K562 (cell line): ENCODE data around the gene CREB5. TPM values are rescaled to one million over a fixed set of nuclear protein-coding genes. Genes with fewer than 3 reads are reported as not detected.

Experiments
- BMI1 ChIP-seq: fragments of 150-350 bp; IDR thresholded peaks from 2 replicates; pipeline ENCODE4 v1.6.1; 2014; ENCODE audit warnings: low read length
- DEAF1 ChIP-seq: fragments of 450-650 bp; formaldehyde crosslinking; IDR thresholded peaks from 2 replicates; pipeline ENCODE4 v1.4.0; 2020; ENCODE audit warnings: mild to moderate bottlenecking, moderate library complexity
- HIVEP1 ChIP-seq: fragments of 250-450 bp; sonication (Bioruptor Pico); IDR thresholded peaks from 2 replicates; pipeline ENCODE4 v1.4.0; 2020; ENCODE audit warnings: mild to moderate bottlenecking
- MEIS2 ChIP-seq: fragments of 450-650 bp; IDR thresholded peaks from 2 replicates; pipeline ENCODE4 v1.6.1; 2014; ENCODE audit warnings: mild to moderate bottlenecking; ENCODE audit not compliant: partially characterized antibody
- ZBED1 ChIP-seq: IDR thresholded peaks from 2 replicates; pipeline ENCODE4 v1.6.1; 2014
- ZNF407 ChIP-seq: fragments of 450-650 bp; IDR thresholded peaks from 2 replicates; pipeline ENCODE4 v1.6.1; 2016; ENCODE audit warnings: low read depth
- ZNF644 ChIP-seq: fragments of 200-800 bp; sonication (Bioruptor generic); IDR thresholded peaks from 2 replicates; pipeline ENCODE4 v1.6.1; 2016; ENCODE audit warnings: low read depth, missing genetic modification characterization, missing compliant biosample characterization
- polyA plus RNA-seq, 8 experiments: library from polyadenylated mRNA; depleted of rRNA in 4 of 8; stranded (reverse) in 5 of 8; unstranded in 3 of 8; fragments of >200 nt; fragmentation: Nextera tagmentation in 2 of 8; fragmentation: Illumina TruSeq in 1 of 8; extraction: Ambion mirVana in 2 of 8; extraction: Trizol in 1 of 8; gene quantifications; 2 replicates each; pipeline versions ENCODE4 v1.2.1 to v1.2.3, GENCODE V29; 2011 to 2014; ENCODE audit warnings: inconsistent platforms in 1 of 8, missing spikeins in 1 of 8
- total RNA-seq, 7 experiments: library from RNA; depleted of rRNA in 6 of 7; stranded (reverse); fragments of >200 nt in 6 of 7; fragmentation: Illumina TruSeq in 2 of 7; extraction: Trizol in 2 of 7; gene quantifications; 2 replicates each; pipeline versions ENCODE4 v1.2.1 to v1.2.3, GENCODE V29; 2011 to 2021; ENCODE audit warnings: low replicate concordance in 1 of 7
- TF ChIP-seq, protein P1 (sequence below), 2 experiments: fragments of 250-450 bp in 1 of 2; fragments of 450-650 bp in 1 of 2; sonication (Bioruptor Pico) in 1 of 2; IDR thresholded peaks; 2 replicates each; pipeline versions ENCODE4 v1.6.1 to v1.8.0; 2016 to 2021; ENCODE audit warnings: mild to moderate bottlenecking in 2 of 2, moderate library complexity in 2 of 2, missing compliant biosample characterization in 1 of 2, missing genetic modification characterization in 1 of 2

Gene CREB5
- total and polyA plus RNA-seq, 9 of the 15 experiments (the other 6 are each of a cell fraction or from before 2014, with no cell fraction given), result 0.33 to 6.4 (median 1.8) TPM

- TF ChIP-seq ZNF407, result no peak
- TF ChIP-seq MEIS2, result no peak
- TF ChIP-seq ZBED1, result no peak
- TF ChIP-seq, protein P1, sequence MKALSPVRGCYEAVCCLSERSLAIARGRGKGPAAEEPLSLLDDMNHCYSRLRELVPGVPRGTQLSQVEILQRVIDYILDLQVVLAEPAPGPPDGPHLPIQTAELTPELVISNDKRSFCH (CRISPR knock-in tag; IDR thresholded peaks at IDR 0.05), result no peak
- TF ChIP-seq, protein P1 (tag; IDR thresholded peaks at IDR 0.05), result no peak
- TF ChIP-seq DEAF1 (CRISPR knock-in tag), result no peak
- TF ChIP-seq HIVEP1 (CRISPR knock-in tag), result no peak
- no peak for TF ChIP-seq BMI1
- no peak for TF ChIP-seq ZNF644 (tag)
- TF ChIP-seq, all 486 proteins: peak for 0
Measured at GRCh38 chr7:28432105-28432504, 19.8 kb downstream of the CREB5 start (continued).
